ENCODE results near the gene ADGRF5.
"Not testable (repeated sequence)": the region's sequence is repeated elsewhere in the genome, so short reads cannot be mapped to it uniquely, and the experiment has no call there.

- TF ChIP-seq CTCF (conservative IDR thresholded peaks at IDR 0.05; ENCODE audit: low read length); EZH2phosphoT487 (IDR thresholded peaks at IDR 0.05; ENCODE audit: borderline replicate concordance, low read depth, low read length): not testable (repeated sequence)
These were observed 86.7 kb downstream of the ADGRF5 start for GRCh38 chr6:46834991-46835390.
